ENCODE measurements around the gene BNIP3.
A peak's percentile ranks its signal among the peaks of the same experiment; 100 is the strongest.
"Not testable (repeated sequence)": the region's sequence is repeated elsewhere in the genome, so short reads cannot be mapped to it uniquely, and the experiment has no call there.

BNIP3 gene

DNA sequence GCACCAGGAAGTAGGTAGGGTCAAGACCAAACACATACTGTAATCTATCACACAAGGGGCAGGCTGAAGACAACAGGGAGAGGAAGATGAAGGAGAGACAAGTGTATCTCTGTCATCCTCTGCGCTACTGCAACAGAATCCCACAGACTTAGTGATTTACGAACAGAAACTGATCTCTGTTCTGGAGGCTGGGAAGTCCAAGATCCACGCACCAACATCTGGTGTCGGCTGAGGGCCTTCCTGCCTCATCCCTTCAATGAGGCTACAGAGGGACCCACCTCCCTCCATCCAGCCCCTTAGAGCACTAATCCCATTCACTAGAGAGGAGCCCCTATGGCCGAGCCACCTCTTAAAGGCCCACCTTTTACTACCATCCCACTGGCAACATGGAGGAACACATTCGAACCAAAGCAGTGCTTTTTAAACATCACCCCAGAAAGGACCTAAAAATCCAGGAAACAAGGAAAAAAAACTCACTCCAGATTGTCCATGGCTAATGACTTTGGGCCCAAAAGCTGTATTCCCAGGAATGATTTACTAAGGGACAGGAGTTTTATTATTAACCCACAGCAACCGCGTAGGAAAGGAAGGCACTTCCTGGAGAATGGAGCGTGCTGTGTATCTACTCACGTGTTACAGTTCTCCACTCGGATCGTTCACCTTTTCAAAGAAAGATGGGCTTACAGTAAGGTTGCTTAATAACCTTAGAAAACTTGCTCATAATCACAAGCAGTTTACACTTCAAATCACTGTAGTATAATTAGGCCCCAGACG, 4.2 kb downstream of the BNIP3 start:
- no peak for DNase-seq

DNA sequence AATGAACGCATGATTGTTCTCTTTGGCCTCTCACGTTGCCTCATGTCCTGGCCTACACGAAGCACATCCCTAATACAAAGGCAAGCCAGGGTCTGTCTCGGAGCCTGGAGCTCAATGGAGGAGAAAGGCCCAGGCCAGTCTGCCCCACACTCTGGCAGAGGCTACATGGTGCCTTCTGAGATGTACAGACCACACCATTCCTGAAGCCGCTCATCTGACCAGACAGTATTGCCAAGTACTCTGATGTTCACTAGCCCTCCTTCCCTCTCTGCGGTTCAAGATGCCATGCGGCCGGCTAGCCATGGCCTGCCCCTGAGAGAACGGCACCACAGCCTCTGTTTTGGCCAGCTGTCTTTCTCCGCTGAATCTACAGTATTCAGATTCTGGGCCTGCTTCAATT, 5.9 kb downstream of the BNIP3 start:
- no peak for DNase-seq

DNA sequence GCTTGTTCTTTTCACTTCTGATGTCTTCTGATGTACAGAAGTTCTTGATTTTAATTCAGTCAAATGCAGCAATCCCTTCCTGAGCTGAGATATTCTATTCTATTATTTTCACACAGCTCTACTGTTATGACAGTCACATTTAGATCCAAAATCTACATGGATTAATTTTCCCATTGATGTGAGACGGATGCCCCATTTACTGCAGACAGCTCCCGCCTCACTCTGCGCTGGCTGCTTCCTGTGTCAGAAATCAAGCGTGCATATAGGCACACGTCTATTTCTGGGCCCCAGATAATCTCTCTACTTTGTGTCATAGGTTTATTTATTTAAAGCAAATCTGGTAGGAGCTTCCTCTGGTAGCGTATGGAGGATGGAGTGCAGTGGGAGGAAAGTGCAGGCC, 6.7 kb downstream of the BNIP3 start:
- no peak for DNase-seq

DNA sequence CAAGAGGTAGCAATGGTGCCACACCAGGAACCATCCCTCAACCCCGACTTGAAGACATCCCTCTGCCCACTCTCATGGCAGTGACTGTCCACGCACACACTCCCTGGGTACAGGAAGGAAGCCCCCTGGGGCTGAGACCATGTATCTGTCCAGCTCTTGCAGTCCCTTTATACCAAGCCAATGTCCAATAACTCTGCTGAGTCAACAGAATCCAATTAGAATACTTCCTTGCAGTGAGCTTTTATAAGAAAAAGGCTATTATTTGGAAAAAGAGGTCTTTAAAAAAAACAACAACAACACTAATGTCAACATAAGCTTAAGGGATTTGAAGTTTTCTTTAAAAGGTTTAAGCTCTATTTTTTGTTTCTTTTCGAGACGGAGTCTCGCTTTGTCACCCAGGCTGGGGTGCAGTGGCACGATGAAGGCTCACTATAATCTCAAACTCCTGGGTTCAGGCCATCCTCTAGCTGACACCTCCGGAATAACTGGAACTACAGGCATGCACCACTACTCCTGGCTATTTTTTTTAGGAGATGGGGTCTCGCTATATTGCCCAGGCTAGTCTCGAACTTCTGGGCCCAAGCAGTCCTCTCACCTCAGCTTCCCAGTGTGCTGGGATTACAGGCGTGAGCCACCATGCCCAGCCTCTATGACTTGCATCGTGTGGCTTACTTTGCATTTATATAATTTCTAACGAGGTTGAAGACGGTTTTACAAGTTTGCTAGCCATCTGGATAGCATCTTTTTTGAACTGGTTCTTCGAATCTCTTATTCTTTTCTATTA, 7.5 kb downstream of the BNIP3 start:
- DNase-seq, result no peak

DNA sequence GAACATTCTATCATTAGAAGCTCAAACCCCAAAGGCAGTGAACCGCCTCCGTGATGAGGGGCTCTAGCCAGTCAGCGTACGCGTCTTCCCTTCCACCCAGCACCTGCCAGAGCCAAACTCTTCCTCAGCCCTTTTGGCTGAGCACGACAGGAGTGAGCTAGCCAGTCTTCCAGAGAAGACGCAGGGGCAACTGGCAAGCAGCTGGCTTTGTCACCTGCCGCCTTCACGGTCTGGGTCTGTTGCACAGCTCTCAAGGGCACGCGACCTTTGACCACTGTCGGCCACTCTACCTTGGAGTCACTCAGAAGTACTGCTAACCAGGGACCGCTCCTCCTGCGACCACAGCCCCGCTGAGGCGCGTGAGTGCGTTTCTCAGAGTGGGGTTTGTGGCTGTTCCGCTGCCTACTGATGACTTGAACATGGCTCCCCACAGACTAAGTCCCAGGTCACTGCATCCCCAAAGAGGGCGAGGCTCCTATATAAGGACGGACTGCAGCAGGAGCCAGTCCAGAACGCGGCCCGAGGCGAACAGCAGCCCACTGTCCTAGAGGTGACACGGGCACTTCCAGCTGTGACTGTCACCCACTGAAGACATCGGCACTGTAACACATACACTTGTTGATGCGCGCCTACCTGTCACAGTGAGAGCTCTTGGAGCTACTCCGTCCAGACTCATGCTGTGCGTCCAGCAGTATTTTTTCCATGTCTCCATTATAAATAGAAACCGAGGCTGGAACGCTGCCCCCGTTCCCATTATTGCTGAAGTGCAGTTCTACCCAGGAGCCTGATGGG, 8.4 kb downstream of the BNIP3 start:
- DNase-seq, result peak; percentile 63

DNA sequence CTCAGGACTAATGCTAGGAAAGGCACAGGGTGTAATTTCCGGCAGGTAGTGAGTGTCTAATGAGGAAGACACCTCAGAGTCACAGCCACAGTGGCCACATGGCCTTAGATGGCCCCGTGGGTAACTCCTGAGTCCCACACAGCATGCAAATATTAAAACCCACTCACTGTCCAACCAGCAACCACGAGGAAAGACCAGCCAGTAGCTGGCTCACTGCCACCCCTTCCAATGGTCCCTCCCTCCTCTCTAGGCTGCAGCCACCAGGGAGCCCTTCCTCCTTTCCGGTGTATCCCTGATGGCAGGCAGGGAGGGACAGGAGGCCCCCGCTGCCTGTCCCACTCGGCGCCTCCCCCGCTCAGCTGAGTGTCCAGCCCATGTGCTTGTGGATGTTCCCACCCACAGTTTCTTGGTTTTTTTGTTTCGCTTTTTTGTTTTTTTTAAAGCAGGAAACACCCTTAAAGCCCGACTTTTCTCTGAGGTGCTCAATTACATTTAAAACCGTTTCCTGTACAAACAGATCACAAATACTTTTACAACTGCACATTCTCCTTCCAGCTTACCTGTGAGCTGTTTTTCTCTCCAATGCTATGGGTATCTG, 9.2 kb downstream of the BNIP3 start:
- no peak for DNase-seq

DNA sequence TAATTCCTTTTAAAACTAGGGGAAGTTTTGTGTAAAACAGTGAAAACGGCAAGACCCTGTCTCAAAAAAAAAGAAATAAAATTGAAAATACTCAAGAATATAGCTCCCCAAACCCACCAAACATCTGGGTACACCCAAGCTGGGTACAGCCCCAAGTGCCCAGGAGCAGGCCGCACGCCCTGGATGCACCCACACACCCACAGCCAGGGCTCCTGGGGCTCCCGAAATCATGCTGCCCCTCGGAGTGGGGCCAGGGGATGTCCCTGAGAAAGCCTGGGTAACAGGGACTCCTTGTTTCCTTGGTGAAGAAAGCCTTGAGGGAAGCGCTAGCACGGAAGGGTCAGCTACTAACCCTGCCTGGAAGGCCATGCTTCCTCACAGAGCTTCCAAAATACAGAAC, 10.1 kb downstream of the BNIP3 start:
- DNase-seq, result no peak

DNA sequence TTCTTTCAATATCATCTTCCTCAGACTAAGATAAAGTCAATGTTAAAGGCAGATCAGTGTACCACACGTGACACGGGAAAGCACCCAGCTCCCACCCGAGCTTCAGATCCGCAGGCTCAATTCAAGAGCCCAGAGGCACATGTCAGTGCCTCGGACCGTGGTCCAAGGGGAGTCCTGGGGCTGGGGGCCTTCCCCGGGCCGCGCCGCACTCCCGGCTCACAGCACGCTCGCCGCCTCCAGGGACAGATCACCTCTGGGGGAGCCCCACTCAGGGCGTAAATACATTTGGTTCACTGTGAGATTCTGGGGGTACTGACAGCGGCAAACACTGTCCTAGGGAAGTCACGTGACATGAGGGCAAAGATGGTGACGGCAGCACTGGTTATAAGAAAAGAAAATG, 10.8 kb downstream of the BNIP3 start:
- no peak for DNase-seq

DNA sequence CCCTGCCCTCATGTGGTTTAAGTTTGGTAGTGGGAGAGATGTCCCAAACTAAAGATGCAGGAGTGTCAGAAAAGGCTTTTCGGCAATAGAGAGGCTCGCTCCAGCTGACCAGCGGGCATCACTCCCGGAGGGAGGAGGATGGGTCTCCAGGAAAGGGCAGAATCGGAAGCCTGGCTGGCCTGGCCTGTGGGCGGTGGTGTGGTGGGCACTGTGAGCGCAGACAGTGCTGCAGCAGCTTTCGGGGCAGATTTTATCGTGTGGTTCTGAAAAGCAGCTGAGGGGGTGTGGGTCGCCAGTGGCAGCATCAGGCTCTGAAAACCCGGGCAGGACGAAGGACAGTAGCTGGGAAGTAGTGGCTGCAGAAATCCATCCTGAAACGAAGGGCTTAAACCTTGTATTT, 12.8 kb downstream of the BNIP3 start:
- no peak for DNase-seq

DNA sequence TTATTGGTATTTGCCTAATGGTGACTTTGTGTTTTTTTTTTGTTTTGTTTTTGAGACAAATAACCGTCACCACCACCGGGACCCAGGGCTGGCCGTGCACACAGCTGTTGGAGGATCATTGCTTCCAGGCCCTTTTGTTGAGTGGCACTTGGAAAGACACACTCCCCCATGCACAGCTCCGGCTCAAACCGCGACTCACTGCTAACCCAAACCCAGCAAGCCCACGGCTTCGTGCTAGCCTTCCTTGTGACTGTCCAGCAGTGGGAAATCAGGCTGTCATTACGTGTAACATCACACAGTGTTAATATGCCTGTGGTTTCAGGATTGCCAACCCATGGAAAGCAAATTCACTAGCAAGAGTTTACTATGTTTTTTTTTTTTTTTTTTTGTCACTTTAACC, 17.4 kb downstream of the BNIP3 start:
- no peak for DNase-seq

DNA sequence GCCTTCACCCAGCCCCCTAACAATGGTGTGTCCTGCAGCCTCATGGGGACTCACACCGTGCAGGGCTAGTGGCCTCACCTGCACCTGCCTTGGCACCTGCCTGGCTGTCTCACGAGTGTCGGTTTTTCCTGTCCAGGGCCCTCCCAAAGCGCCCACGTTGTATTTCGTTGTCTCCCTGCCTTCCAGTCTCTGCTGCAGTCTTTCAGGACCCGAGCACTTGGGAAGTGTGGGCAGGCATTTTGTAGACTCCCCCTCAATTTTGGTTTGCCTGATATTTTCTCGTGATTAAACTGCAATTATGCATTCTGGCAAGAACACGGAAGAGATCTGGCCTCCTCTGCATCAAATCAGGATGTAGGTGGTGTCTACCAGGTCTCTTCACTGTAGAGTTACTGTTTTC, 17.9 kb downstream of the BNIP3 start:
- DNase-seq, result no peak

DNA sequence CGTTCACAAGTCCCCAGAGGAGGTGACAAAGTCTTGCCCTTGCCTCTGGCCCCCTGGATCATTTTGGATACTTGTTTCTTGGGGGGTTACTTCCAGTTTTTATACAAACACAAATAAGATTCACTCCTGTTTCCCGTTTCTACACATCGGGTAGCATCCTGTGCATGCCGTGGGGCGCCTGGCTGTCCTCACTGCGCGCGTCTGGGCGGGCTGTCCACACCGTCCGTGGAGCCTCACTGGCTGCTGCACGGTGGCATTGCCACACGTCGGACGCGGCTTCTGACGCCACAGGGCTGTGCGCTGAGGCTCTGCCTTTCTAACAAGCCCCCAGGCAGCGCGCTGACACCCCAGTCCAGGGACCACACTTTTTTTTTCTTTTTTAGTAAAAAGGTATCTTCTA, 18.4 kb downstream of the BNIP3 start:
- DNase-seq, result no peak

DNA sequence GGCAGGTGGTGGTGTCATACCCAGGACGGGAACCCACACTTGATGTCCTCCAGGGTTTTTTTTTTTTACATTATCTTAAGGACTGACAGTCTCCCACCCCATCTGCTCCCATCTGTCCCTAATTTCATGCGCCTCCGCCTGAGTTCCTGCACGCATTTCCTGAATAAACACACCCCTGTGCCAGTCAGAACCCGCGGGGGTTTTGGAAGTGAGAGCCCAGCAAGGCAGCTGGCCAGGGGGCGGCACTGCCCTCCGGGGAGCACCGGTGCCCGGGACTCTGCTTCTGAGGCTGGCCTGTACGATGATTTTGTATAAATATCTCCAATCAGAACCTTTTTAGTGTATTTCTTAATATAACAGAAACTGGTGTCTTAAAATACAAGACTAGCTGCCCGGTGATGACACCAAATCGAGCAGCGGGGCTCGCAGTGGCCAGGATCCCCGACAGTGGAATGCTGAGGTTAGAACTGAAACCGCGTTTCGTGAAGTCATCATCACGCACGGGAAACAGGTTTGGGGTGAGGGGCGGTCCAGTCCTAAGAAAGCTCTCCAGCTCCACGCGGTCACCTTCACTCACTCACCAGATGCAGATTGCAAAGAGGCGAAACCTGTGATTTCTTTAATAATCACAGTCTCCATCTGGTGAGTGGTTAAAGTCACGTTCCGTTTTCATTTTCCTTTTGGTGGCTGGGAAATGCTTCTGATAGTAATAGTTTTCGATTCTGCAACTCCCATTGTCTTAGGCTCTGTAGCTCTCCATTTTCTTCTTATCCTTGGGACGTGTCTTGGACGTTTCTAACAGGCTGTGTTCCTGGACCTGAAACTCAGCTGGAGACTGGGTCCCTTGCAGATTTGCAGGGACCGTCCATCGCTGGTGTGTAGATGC, 19.7 kb downstream of the BNIP3 start:
- DNase-seq, result no peak

DNA sequence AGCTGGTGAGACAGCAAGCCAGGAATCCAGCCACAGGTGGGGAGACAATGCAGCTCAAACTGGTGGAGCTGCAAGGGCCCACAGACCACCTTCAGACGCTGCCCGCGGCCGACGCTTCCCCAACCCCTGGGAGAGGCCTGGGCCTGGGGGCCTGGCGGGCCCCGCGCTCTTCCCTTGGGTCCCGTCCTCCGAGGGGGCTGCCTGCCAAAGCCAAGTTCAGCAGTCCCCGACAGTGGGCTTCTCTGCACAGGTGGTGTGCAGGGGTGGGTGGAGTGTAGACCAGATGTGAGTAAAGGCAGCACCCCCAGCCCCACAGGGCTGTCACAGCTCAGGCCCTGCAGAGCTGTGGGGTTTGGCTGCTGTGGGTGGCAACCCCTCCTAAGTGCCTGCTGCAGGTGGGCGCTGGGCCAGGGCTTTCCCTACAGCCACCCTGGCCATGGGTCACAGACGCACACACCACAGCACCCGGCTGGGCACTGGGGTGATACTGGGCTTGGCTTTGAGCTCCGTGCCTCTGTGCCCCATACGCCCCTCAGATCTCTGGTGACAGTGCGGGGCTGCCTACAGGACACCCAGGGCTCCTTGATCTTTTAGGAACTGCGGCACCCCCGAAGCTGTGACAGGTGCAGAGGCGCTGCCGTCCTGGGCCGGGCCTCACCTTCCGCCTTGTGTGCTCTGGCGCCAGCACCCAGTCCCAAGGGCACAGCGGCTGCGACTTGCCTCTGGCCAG, 20.5 kb downstream of the BNIP3 start:
- DNase-seq, result no peak

DNA sequence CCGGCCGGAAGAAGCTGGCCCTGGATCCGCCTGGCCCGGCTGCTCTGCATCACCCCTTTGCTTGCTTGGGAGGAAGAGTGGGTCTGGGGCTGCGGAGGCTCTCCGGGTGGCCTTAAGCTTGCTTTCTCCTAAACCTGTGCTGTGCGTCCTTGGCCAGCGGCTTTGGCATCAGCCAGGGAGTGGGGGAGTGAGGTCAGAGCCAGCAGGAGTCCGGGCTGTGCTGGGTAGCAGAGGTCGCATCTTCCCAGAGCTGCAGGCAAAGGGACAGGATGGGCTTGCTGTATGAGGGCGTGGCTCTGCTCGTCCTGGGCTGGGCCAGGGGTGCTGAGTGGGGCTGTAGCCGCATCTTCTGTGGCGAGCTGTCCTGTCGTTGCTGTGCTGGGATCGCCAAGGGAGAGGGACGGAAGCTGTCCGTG, 21.1 kb downstream of the BNIP3 start:
- DNase-seq, result no peak

DNA sequence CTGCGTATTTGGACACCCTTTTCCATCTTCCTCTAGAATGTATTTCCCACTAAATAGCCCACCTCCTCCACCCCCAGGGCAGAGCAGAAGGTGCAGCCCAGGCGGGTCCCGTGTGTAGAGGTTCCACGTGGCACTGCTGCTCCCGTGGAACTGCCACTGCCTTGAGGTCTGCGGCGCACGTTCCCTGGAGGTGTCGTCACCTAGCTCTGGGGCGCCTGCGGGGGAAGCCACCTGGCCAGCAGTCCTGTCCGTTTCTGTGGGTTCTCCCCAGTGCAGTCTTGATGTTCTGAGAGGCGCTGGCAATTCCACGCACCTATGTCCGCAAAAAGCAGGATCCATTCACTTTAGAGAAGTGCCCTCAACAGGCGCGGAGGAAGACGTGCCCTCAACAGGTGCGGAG, 21.9 kb downstream of the BNIP3 start:
- no peak for DNase-seq

DNA sequence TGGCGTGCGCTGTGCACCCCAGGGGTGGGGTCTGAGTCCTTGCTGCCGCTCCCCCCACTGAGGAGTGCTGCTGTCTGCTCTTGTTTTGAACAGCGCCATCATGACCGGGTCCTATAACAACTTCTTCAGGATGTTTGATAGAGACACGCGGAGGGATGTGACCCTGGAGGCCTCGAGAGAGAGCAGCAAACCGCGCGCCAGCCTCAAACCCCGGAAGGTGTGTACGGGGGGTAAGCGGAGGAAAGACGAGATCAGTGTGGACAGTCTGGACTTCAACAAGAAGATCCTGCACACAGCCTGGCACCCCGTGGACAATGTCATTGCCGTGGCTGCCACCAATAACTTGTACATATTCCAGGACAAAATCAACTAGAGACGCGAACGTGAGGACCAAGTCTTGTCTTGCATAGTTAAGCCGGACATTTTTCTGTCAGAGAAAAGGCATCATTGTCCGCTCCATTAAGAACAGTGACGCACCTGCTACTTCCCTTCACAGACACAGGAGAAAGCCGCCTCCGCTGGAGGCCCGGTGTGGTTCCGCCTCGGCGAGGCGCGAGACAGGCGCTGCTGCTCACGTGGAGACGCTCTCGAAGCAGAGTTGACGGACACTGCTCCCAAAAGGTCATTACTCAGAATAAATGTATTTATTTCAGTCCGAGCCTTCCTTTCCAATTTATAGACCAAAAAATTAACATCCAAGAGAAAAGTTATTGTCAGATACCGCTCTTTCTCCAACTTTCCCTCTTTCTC, 26.0 kb downstream of the BNIP3 start:
- no peak for DNase-seq

DNA sequence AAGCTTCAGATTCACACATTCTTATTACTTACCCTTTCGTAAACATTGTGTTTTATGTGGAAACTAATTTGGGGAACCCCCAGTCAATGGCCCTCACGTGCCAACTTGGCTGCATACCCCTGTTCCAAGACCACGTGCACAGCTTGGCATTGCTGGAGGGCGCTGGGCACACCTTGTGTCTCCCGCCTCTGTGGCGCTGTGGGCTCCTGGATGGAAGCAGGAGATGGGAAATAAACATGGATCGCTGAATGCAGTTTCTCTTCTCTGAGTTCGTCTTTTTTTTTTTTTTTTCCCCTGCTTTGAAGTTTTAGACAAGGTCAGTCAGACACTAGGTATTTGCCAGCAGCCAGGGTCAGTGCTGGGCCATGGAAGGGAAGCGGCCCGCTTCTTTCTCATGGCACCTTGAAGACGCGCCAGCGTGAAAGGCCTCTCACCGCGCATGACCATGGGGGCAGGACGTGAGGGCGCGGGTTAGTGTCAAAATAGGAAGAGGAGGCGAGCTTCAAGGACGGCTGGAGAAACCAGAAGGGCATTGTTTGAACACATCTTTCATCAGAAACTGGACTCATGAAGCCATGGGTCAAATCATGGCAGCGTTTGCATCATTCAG, 27.3 kb downstream of the BNIP3 start:
- no peak for DNase-seq

DNA sequence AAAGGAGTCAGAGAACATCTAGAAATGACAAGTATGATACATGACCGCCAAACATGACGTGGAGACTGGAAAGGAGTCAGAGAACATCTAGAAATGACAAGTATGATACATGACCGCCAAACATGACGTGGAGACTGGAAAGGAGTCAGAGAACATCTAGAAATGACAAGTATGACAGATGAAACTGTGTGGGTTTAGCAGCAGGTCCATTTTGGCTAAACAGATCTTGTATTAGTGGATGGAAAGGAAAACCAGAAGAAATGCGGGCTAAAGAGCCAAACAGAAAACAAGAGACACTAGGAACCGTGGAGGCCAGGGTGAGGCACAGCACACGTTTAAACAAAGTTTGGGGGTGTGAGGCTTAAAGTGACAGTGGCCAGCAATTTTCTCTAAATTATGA, 31.8 kb downstream of the BNIP3 start:
- not testable (repeated sequence) for DNase-seq

All from activated CD8-positive, alpha-beta memory T cell treated with anti-CD3 and anti-CD28 coated beads, Interleukin-2, amount 50 U/mL, for 48 hours (primary cell).